ENCODE data around the gene LDLRAD1.
"Not testable (repeated sequence)": the region's sequence is repeated elsewhere in the genome, so short reads cannot be mapped to it uniquely, and the experiment has no call there.

Gene LDLRAD1

DNA sequence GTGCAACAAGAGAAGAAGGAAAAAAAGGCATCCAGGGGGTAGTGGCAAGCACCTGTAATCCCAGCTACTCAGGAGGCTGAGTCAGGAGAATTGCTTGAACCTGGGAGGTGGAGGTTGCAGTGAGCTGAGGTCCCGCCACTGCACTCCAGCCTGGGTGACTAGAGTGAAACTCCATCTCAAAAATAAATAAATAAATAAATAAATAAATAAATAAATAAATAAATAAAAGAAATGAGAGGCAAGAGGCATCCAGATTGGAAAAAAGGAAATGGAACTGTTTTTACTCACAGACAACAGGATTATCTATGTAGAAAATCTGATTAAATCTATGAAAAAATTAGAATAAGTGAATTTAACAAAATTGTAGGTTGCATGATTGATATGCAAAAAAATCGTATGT lies 23.5 kb downstream of the LDLRAD1 start:
- not testable (repeated sequence) for DNase-seq (ENCODE audit: low read depth in 2 of 3, low spot score in 1 of 3)

DNA sequence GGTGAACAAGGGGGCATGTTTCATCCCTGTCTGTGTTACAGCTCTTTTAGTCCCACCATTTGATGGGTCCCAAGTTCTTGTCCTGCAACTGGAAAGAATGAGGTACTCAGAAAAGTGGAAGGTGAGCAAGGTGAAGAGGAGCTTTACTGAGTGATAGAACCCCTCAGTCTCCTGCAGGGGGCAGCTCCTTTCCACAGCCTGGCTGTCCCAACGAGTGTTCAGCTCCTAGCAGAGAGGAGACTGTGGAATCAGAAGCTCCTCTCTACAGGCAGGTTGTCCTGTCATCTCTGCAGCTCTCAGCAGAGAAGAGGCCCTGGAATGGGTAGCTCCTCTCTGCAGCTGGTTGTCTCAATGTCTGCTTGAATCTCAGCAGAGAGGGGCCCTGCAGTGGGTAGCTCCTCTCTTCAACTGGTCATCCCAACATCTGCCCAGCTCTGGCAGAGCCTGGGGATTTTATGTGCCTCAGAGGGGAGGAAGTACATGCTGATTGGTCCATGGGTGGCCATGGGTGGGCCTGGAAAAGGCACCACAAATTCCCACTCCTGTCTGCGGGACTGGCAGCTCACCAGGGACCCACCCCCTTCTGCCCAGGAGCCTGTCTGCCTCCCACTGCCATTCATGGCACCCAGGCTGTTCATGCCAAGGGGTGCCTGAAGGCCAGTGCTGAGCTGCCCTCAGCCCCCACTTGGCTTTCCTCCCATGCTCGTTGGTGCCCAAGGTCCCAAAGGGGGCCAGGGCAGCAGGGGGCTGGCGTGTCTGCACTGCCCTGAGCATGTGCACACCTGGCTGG lies 25.7 kb downstream of the LDLRAD1 start:
- no peak for DNase-seq (ENCODE audit: low read depth in 2 of 3, low spot score in 1 of 3)

DNA sequence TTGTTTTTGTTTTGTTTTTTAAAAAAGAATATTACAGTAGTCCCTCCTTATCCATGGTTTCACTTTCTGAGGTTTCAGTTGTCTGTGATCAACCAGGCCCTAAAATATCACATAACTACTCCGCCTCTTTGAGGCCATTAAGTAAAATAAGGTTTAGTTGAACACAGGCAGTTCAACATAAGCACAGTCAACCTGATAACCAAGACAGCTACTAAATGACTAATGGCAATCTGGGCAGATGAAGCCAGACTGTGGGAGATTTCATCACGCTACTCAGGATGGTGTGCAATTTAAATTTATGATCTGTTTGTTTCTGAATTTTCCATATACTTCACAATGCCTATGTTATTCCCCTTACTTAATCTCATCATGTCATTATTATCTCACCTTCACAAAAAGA lies 30.1 kb downstream of the LDLRAD1 start:
- DNase-seq (ENCODE audit: low read depth in 2 of 3, low spot score in 1 of 3) = no peak

DNA sequence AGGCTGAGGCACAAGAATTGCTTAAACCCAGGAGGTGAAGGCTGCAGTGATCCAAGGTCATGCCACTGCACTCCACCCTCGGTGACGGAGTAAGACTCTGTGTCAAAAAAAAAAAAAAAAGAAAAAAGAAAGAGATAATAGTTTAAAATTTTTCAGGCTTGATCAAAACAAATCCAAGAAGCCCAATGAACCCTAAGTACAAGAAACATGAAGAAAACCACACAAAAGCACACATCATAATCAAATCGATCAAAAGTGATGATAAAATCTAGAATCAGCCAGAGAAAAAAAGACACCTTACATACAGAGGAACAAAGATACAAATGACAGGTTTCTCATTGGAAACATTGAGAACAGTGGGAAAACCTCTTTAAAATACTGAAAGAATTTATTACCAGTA lies 31.5 kb downstream of the LDLRAD1 start:
- no peak for DNase-seq (ENCODE audit: low read depth in 2 of 3, low spot score in 1 of 3)

DNA sequence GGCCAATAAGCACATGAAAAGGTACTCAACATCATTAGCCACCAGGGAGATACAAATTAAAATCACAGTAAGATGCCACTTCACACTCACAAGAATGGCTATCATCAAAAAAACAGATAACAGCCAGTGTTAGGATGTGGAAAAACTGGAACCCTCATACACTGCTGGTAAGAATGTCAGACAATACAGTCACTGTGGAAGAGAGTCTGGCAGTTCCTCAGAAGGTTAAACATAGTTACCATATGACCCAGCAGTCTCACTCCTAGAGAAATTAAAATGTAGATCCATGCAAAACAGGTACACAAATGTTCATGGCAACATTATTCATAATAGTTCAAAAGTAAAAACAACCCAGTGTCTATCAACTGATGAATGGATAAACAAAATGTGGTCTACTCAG lies 33.3 kb downstream of the LDLRAD1 start:
- DNase-seq (ENCODE audit: low read depth in 2 of 3, low spot score in 1 of 3) = no peak

DNA sequence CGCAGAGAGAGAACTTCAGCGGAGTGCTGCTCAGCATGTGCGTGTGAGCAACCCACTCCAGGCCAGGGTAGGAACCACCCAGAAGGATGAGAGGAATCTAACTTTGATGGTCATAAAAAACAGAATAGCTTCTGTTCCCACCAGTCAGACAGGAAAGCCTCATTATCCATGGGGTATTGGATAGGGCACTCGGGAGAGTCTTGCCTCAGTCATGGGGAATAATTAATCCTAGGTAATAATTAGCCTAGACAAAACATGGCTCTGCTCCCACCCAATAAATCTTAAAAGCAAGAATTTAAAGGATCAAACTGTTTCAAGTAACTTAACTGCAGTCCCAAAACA lies 35.3 kb downstream of the LDLRAD1 start:
- no peak for DNase-seq (ENCODE audit: low read depth in 2 of 3, low spot score in 1 of 3)

DNA sequence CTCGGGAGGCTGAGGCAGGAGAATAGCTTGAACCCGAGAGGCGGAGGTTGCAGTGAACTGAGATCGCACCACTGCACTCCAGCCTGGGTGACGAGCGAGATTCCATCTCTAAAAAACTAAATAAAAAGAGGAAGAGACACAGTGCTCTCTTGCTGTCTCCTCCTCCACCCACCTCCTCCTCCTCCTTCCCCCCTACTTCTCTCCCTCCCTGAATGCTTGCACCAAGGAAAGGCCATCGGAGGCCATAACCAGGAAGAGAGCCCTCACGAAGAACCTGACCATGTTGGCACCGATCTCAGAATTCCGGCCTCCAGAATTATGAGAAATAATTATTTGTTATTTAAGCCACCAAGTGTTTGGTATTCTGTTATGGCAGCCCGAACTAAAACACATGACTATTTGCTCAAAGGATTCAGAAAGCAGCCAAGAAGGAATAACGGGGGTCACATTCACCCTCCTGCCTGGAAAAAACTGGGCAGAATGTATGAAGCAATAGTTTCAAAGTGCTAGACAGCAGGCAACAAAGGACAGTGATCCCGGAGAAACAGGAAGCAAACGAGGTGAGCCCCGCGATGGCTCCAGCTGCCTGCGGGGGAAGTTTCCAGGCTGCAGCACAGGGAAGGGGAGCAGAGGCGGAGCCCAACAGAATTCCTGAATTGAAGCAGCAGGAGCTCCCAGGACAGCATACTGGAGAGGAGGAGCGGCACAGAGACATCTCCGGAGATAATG lies 35.8 kb downstream of the LDLRAD1 start:
- DNase-seq (ENCODE audit: low read depth in 2 of 3, low spot score in 1 of 3) = no peak

DNA sequence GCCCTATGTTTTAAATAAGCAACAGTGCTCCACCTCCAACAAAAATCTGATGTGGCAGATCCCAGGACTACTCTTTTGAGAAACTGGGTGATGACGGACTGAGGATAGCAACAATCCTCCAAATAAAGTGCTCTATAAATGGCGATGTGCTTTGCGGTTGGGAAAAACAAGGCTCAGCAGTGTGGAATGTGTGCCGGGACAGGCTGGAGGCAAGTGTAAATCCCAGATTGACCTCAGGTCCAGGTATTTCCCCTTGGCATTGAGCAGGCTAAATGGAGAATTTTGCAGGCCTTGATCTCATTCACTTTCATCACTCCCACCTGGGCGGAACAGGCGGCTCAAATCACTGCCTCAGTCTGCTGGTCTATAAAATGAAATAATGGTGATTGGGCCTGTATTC lies 36.8 kb downstream of the LDLRAD1 start:
- DNase-seq (ENCODE audit: low read depth in 2 of 3, low spot score in 1 of 3) = no peak

DNA sequence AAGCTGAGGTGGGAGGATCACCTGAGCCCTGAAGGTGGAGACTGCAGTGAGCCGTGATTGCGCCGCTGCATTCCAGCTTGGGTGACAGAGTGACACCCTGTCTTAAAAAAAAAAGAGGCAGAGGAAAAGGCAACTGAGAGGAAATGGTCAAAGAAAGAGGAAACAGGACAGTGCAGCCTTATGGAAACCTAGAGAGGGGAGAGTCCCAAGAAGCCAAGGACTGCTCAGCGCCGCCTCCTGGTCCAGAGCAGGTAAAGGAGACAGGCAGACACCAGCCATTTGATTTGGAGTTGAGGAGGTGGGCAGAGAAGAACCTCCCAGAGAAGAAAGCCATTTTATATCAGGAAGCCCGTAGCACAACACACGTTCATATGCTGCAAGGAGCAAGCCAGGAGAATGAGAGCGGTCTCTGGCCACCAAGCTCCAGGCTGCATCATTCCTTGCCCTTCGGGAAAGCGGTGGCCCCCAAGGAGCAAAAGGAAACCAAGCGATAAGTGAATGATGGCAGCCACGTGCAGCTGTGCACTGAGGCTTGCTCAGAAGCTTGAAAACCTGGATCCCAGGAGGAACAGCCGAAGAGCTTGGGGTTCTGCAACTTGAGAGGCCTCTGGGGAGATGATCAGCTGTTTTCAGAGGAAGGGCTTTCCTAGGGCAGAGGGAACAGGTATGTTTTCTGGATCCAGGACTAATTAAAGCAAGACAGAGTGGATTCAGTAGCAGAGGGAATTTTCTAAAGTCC lies 38.1 kb downstream of the LDLRAD1 start:
- no peak for DNase-seq (ENCODE audit: low read depth in 2 of 3, low spot score in 1 of 3)

DNA sequence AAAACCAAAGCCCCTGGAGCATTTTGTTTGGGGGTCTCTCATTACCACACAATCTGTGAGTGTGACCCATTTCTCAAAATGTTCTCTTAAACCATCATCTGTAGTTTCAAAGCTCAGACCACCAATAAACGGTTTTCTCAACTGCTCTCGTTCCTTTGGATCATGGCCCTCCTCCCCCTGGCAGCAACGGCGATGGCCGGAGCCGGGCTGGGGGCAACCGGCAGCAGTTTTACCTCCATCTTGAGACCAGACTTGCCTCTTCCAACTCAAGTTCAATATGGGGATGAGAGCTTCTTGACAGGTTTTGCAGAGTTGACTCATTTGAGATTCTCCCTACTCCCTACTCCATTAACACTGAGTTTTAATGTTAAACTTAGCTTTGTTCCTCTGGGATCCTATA lies 42.1 kb downstream of the LDLRAD1 start:
- DNase-seq (ENCODE audit: low read depth in 2 of 3, low spot score in 1 of 3) = no peak

DNA sequence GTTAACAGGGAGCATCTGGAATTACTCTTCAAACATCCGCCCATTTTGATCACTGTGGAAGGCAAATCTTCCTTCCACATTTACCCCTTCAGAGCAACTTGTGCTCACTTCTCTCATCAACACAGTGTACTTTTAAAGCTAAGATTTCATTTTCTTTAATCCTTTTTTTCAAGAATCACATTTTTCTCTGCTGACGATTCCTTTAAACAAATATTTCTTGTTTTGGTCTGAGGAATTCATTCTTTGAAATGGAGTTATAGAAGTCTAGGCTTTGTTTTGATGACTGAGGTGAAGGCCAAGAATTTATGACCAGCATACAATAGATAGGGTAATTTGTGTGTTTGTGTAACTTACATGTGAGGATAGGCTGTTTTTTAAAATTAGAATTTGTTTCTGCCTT lies 46.3 kb downstream of the LDLRAD1 start:
- no peak for DNase-seq (ENCODE audit: low read depth in 2 of 3, low spot score in 1 of 3)

DNA sequence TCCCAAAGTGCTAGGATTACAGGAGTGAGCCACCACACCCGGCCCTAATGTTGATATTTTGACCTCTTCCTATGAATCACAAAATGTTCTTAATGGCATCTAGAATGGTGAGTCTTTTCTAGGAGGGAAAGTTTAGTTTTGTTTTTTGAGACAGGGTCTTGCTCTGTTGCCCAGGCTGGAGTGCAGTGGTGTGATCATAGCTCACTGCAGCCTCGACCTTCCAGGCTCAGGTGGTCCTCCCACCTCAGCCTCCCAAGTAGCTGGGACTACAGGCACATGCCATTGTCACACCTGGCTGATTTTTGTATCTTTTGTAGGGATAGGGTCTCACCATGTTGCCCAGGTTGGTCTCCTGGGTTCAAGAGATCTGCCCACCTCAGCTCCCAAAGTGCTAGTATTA lies 48.7 kb downstream of the LDLRAD1 start:
- not testable (repeated sequence) for DNase-seq (ENCODE audit: low read depth in 2 of 3, low spot score in 1 of 3)

DNA sequence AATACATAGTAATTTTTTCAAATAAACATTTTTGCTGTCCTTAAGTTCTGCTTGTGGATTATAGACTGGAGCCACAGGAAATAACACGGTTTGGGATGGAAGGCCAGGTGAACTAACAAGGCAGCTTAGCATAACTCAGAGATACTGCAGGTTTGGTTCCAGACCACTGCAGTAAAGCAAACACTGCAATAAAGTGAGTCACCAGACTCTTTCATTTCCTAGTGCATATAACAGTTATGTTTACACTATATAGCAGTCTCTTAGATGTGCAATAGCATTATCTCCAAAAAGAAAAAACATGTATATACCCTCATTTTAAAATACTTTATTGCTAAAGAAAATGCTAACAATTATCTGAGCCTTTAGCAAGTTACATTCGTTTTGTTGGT lies 49.9 kb downstream of the LDLRAD1 start:
- DNase-seq (ENCODE audit: low read depth in 2 of 3, low spot score in 1 of 3) = no peak

DNA sequence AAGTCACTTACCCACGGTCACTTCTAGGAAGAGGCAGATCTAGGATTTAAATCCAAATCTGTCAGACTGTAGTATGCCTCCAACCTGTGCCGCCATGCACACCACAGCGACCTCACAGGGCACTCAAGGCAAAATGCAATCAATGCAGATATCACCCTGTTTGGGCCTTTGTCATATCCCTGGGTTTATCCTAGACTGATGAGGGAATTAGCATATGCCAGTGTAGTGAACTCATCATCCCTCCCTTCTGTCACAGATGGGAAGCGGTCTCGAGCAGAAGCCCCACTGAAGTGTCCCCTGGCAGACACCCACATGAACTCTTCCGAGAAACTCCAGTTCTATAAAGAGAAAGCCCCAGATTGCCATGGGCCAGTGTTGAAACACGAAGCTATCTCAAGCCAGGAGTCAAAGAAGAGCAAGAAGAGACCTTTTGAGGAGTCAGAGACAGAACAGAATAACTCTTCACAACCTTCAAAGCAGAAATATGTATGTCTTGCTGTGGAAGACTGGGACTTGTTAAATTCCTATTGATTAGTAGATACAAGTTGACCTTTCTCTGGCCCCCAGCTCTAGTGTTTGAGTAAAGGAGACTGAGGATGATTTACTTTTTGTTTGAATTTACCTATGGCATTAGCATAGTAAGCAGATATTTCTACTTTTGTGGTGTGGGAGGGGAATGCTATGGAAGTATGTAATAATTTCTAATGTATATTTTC lies 50.4 kb downstream of the LDLRAD1 start:
- DNase-seq (ENCODE audit: low read depth in 2 of 3, low spot score in 1 of 3) = no peak

DNA sequence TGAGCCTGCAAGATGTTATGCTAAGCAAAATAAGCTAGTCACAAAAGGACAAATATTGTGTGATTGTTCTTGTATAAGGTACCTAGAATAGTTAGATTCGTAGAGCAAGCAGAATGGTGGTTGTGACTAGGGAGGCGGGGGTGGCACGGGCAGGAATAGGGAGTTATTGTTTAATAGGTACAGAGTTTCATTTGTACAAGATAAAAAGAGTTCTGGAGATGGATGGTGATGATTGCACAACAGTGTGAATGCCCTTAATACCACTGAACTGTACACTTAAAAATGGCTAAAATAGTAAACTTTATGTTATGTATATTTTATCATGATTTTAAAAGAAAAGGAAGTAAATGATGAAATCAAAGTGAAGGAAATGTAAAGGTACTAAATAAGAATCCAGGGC lies 51.2 kb downstream of the LDLRAD1 start:
- DNase-seq (ENCODE audit: low read depth in 2 of 3, low spot score in 1 of 3) = no peak

DNA sequence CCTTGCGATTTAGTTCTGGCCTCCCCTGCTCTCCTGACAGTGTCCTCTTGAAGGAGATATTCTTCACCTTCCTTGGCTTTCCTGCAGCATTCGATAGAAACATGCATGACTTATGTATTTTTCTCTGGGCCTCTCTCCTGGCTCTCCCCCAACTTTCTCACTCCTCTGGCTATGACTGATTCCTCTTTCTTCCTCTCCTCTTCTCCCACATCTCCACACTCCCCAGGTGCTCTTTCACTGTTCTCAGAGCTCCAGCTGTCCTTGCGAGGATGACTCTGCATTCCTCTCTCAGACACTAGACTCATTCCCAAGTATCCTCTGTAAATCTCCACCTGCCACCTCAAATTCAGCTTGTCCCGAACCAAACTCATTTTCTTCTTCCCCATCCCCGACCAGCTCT lies 53.9 kb downstream of the LDLRAD1 start:
- DNase-seq (ENCODE audit: low read depth in 2 of 3, low spot score in 1 of 3) = no peak

DNA sequence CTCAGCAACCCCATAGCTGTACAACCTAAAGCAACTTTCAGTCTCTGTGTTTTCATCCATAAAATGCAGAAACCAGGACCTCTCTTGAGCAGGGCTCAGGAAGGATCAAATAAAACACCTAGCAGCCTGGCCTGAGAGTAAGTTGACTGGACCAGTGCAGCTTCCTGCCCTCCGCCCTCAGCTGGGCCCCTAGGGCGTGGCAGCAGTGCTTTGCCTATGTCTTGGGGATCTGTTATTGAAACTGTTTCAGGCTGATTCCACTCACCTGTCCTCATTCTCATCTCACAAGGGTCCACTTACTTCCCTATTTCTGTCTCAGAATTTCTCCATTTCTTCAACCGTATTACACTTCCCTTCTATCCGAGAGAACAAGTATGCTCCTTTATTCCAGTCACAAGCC lies 54.5 kb downstream of the LDLRAD1 start:
- no peak for DNase-seq (ENCODE audit: low read depth in 2 of 3, low spot score in 1 of 3)

DNA sequence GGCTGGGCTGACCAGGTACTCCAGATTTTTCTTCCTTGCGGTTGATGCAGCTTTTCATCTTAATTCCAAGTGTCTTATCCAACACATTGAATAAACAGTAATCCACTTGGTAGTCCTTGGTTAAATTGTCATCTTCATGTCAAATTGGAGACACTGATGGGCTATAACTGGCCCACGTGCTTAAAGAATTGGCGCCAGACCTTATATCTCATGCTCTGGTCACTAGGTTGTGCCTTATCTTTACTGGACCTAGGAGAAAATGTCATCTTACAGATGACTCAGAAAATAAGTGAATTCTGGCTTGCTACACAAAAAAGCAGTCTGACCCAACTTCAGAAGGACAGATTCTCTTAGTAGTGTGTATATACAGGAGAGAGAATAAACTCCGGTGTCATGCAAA lies 55.6 kb downstream of the LDLRAD1 start:
- no peak for DNase-seq (ENCODE audit: low read depth in 2 of 3, low spot score in 1 of 3)

DNA sequence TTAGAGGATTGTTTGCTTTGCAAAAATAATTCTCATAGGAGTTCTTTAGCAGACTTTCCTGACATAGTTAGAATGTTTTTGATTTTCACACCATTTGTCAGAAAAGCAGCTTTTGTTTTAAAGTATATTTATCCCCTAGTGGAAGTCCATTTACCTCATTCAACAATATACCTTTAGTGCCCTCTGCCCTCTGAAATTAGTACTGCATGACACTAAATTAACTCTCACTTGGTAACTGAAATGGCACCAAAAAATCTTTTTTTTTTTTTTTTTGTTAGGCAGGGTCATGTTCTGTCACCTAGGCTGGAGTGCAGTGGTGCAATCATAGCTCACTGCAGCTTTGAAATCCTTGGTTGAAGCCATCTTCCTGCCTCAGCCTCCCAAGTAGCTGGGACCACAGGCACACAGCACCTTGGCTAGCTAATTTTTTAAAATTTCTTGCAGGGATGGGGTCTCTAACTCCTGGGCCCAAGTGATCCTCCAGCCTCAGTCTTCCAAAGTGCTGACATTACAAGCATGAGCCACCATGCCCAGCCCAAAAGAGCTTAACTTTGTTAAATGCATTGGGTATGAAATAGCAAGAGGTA lies 58.2 kb downstream of the LDLRAD1 start:
- DNase-seq (ENCODE audit: low read depth in 2 of 3, low spot score in 1 of 3) = peak in 1 of 3 donors; percentile 43
